HepG2 (cell line): ENCODE results near the gene SEPHS1. TPM values are rescaled to one million over a fixed set of nuclear protein-coding genes. Genes with fewer than 3 reads are reported as not detected.
A peak's percentile ranks its signal among the peaks of the same experiment; 100 is the strongest.

Experiments used
- ARNT2 ChIP-seq: sonication (generic); formaldehyde crosslinking; IDR thresholded peaks from 2 replicates; pipeline ENCODE4 v1.8.0; 2022; ENCODE audit warnings: mild to moderate bottlenecking, low read depth, missing genetic modification reagents, moderate library complexity
- CEBPB ChIP-seq: IDR thresholded peaks from 2 replicates; pipeline ENCODE4 v1.6.1; 2011; ENCODE audit warnings: low read depth, low read length, improper control_type of control experiment, borderline replicate concordance
- CENPBD1 ChIP-seq: sonication (generic); formaldehyde crosslinking; IDR thresholded peaks from 2 replicates; pipeline ENCODE4 v1.8.0; 2022; ENCODE audit warnings: missing genetic modification reagents, low read depth, mild to moderate bottlenecking, borderline replicate concordance
- CTCF ChIP-seq: sonication (generic); formaldehyde crosslinking; IDR thresholded peaks from 2 replicates; pipeline ENCODE4 v1.5.0; 2020; ENCODE audit warnings: mild to moderate bottlenecking, missing genetic modification reagents, moderate library complexity
- ETV5 ChIP-seq: IDR thresholded peaks from 2 replicates; pipeline ENCODE4 v1.6.1; 2018; ENCODE audit warnings: missing biosample characterization, missing genetic modification reagents, inconsistent platforms, borderline replicate concordance
- GATAD1 ChIP-seq: IDR thresholded peaks from 2 replicates; pipeline ENCODE4 v1.6.1; 2016; ENCODE audit warnings: missing genetic modification reagents, missing compliant biosample characterization
- KLF6 ChIP-seq: IDR thresholded peaks from 2 replicates; pipeline ENCODE4 v1.8.0; 2016; ENCODE audit warnings: missing biosample characterization, missing genetic modification reagents
- KMT2B ChIP-seq: IDR thresholded peaks from 2 replicates; pipeline ENCODE4 v1.6.1; 2016; ENCODE audit warnings: missing genetic modification reagents, missing compliant biosample characterization
- NR2F6 ChIP-seq, 2 experiments: IDR thresholded peaks; 2 replicates each; pipeline ENCODE4 v1.6.1; 2016; ENCODE audit warnings: antibody characterized with exemption in 1 of 2, mild to moderate bottlenecking in 1 of 2
- PATZ1 ChIP-seq: sonication (generic); formaldehyde crosslinking; IDR thresholded peaks from 2 replicates; pipeline ENCODE4 v1.4.0; 2020; ENCODE audit warnings: missing genetic modification reagents
- SIN3B ChIP-seq: fragments of 150-350 bp; IDR thresholded peaks from 2 replicates; pipeline ENCODE4 v1.6.1; 2014; ENCODE audit warnings: low read length
- SMC3 ChIP-seq: IDR thresholded peaks from 2 replicates; pipeline ENCODE4 v1.6.1; 2011; ENCODE audit warnings: low read length, improper control_type of control experiment
- ZNF160 ChIP-seq: sonication (generic); formaldehyde crosslinking; IDR thresholded peaks from 2 replicates; pipeline ENCODE4 v1.8.0; 2022; ENCODE audit warnings: mild to moderate bottlenecking, inconsistent platforms, missing genetic modification reagents
- ZNF335 ChIP-seq: sonication (generic); formaldehyde crosslinking; IDR thresholded peaks from 2 replicates; pipeline ENCODE4 v1.4.0; 2020; ENCODE audit warnings: missing genetic modification reagents
- ZNF547 ChIP-seq: sonication (generic); formaldehyde crosslinking; IDR thresholded peaks from 2 replicates; pipeline ENCODE4 v1.5.1; 2020; ENCODE audit warnings: mild to moderate bottlenecking, missing genetic modification reagents
- ZSCAN29 ChIP-seq: sonication (generic); formaldehyde crosslinking; conservative IDR thresholded peaks from 2 replicates; pipeline ENCODE4 v1.4.0; 2020; ENCODE audit warnings: mild to moderate bottlenecking, missing genetic modification reagents
- polyA plus RNA-seq, 8 experiments: library from polyadenylated mRNA; depleted of rRNA in 3 of 8; stranded (reverse) in 7 of 8; unstranded in 1 of 8; fragments of >200 nt; fragmentation: Illumina TruSeq in 4 of 8; extraction: Trizol in 4 of 8; gene quantifications; 2 replicates each; pipeline versions ENCODE4 v1.2.1 to v1.2.3, GENCODE V29; 2011 to 2016; ENCODE audit warnings: low read depth in 4 of 8, missing spikeins in 1 of 8, mixed read lengths in 1 of 8; ENCODE audit not compliant: insufficient read depth in 1 of 8
- total RNA-seq, 5 experiments: library from RNA; depleted of rRNA; stranded (reverse); fragments of >200 nt; fragmentation: Illumina TruSeq; extraction: Trizol; gene quantifications; 2 replicates each; pipeline ENCODE4 v1.2.3, GENCODE V29; 2016; ENCODE audit warnings: low read depth in 1 of 5
- TF ChIP-seq, protein P1 (sequence below), 2 experiments: sonication (generic) in 1 of 2; formaldehyde crosslinking in 1 of 2; IDR thresholded peaks; 2 replicates each; pipeline versions ENCODE4 v1.4.0 to v1.6.1; 2018 to 2020; ENCODE audit warnings: missing genetic modification reagents in 2 of 2, borderline replicate concordance in 1 of 2, low read depth in 1 of 2, mild to moderate bottlenecking in 1 of 2, missing biosample characterization in 1 of 2
- TF ChIP-seq, protein P2 (sequence below): sonication (generic); formaldehyde crosslinking; IDR thresholded peaks from 2 replicates; pipeline ENCODE4 v1.4.0; 2020; ENCODE audit warnings: mild to moderate bottlenecking, low read depth, missing genetic modification reagents
- TF ChIP-seq, protein P3 (sequence below): sonication (generic); formaldehyde crosslinking; IDR thresholded peaks from 2 replicates; pipeline ENCODE4 v1.4.0; 2020; ENCODE audit warnings: missing genetic modification reagents, borderline replicate concordance

Gene SEPHS1
- total and polyA plus RNA-seq, 2 of the 13 experiments (the other 11 are each of a cell fraction or from before 2014, with no cell fraction given), result 57.8 to 61.5 TPM

DNA sequence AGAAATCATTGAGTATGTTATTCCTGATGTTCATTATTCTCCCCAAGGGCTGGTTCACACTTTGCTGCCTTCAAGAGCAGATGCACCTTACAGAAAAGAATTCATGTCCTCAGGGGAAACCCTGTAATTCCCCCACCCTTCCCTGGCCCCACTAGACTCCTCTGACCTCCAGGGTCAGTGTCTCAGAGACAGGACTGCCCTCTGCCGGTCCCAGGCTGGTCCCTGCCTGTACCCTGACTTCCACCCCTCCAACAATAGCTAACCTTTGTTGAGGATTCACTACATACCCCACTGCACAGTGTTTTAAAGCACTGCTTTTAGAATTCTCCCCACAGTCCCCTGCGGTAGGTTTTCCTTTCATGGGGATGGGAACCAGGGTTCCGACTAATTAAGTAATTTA is 4.4 kb upstream of the SEPHS1 start (continued):
- TF ChIP-seq, protein P1, sequence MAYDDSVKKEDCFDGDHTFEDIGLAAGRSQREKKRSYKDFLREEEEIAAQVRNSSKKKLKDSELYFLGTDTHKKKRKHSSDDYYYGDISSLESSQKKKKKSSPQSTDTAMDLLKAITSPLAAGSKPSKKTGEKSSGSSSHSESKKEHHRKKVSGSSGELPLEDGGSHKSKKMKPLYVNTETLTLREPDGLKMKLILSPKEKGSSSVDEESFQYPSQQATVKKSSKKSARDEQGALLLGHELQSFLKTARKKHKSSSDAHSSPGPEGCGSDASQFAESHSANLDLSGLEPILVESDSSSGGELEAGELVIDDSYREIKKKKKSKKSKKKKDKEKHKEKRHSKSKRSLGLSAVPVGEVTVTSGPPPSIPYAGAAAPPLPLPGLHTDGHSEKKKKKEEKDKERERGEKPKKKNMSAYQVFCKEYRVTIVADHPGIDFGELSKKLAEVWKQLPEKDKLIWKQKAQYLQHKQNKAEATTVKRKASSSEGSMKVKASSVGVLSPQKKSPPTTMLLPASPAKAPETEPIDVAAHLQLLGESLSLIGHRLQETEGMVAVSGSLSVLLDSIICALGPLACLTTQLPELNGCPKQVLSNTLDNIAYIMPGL (CRISPR knock-in tag; IDR thresholded peaks at IDR 0.05; ENCODE audit: borderline replicate concordance in 1 of 2, low read depth in 1 of 2), result 0 out of 4 replicates have a peak, but pooled peaks of 1 of the 2 experiments have one; percentile 21
- TF ChIP-seq CTCF (CRISPR knock-in tag) (peak; percentile 78), ZNF547 (no peak), ZSCAN29 (CRISPR knock-in tag) (no peak), KLF6 (CRISPR knock-in tag) (no peak), CEBPB (no peak), ZNF160 (CRISPR knock-in tag) (0 out of 2 replicates have a peak, but pooled peaks have one; percentile 30), ZNF335 (CRISPR knock-in tag) (no peak), KMT2B (CRISPR knock-in tag) (no peak), PATZ1 (CRISPR knock-in tag) (0 out of 2 replicates have a peak, but pooled peaks have one; percentile 17), SIN3B (no peak), NR2F6 (IDR thresholded peaks at IDR 0.05) (peak; percentile 78), NR2F6 (CRISPR knock-in tag; IDR thresholded peaks at IDR 0.05) (peak; percentile 78), ARNT2 (no peak), GATAD1 (CRISPR knock-in tag) (no peak), CENPBD1 (CRISPR knock-in tag) (no peak), ETV5 (CRISPR knock-in tag) (no peak), SMC3 (peak; percentile 43)
- TF ChIP-seq, protein P2, sequence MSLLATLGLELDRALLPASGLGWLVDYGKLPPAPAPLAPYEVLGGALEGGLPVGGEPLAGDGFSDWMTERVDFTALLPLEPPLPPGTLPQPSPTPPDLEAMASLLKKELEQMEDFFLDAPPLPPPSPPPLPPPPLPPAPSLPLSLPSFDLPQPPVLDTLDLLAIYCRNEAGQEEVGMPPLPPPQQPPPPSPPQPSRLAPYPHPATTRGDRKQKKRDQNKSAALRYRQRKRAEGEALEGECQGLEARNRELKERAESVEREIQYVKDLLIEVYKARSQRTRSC (CRISPR knock-in tag), result no peak
- TF ChIP-seq, protein P3, sequence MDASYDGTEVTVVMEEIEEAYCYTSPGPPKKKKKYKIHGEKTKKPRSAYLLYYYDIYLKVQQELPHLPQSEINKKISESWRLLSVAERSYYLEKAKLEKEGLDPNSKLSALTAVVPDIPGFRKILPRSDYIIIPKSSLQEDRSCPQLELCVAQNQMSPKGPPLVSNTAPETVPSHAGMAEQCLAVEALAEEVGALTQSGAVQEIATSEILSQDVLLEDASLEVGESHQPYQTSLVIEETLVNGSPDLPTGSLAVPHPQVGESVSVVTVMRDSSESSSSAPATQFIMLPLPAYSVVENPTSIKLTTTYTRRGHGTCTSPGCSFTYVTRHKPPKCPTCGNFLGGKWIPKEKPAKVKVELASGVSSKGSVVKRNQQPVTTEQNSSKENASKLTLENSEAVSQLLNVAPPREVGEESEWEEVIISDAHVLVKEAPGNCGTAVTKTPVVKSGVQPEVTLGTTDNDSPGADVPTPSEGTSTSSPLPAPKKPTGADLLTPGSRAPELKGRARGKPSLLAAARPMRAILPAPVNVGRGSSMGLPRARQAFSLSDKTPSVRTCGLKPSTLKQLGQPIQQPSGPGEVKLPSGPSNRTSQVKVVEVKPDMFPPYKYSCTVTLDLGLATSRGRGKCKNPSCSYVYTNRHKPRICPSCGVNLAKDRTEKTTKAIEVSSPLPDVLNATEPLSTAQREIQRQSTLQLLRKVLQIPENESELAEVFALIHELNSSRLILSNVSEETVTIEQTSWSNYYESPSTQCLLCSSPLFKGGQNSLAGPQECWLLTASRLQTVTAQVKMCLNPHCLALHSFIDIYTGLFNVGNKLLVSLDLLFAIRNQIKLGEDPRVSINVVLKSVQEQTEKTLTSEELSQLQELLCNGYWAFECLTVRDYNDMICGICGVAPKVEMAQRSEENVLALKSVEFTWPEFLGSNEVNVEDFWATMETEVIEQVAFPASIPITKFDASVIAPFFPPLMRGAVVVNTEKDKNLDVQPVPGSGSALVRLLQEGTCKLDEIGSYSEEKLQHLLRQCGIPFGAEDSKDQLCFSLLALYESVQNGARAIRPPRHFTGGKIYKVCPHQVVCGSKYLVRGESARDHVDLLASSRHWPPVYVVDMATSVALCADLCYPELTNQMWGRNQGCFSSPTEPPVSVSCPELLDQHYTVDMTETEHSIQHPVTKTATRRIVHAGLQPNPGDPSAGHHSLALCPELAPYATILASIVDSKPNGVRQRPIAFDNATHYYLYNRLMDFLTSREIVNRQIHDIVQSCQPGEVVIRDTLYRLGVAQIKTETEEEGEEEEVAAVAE (CRISPR knock-in tag), result no peak
